Measurements from ENCODE around the gene RNF166.

RNF166 gene

DNA sequence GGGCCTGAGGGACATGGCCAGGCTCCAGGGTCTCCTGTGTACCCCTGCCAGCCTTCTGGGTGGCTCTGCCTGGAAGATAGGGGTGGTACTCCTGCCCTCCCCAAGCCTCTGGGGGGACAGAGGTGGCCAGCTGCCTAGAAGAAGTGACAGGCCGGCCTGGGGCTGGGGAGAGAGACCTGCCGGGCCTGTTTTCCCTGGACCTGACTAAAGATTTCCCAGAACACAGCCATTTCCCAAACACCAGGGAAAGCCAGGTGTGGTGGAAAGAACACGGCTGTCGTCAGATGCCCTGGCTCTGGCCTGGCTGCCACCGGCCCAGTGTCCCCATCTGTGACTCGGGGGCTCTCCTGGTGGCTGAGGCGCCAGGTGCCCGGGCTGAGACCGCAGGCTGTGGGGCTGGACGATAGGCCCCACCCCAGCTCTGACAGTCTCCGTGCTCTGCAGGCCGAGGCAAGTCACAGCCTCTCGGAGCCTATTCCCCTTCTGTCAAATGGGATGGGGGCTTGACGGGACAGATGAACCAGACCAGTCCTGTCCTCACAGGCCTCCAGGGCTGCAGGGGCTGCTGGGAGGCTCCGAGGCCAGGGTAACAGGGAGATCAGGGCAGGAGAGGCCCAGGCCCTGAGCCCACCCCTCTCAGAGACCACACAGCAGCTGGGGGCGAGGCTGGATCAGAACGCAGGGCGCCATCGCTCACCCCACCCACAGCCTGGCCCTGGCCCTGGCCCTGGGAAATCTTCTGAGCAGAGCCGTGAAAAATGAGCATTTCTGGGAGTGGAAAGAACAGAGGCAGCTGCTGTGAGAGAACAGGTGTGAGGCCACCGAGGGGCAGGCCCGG lies 33.1 kb upstream of the RNF166 start:
- DNase-seq = no peak

GRCh38 chr16:88738151-88739084 lies 32.2 kb upstream of the RNF166 start:
- no peak for DNase-seq

DNA sequence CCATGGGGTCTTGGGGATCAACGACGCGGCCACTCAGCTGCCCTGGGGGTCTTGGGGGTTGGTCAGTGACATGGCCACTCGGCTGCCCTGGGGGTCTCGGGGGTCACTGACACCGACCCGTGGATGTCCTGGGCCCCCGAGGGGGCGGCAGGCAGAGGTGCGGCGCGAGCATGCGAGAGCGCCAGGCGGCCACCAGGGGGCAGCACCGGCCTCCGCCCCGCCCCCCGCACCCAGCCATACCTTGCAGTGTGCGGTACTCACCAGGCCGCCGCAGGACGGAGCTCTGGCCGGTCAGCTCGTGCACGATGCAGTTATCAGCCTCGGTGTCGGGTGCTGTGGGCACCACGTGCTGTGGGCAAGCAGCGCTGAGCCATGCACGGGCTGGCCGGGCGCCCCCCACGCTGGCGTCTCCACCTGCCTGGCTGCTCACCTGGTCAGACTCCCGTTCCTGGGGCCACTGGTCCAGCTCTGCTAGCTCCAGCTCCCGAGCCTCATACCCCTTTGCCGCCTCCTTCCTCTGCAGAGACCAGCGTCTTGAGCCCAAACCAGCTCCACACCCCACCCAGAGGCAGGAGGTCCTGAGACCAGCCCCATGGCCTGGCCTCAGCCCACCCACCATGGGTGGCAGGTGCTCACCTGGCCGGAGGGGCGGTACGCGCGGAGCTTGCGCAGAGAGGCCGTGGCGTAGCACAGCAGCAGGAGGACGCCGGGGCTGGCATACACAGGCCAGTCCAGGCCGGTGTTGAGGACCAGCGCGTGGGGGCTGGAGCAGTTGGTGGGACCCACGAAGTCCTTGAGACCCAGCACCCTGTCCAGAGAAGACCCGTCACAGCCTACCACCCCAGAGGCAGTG lies 31.3 kb upstream of the RNF166 start:
- peak; percentile 76 to 86 for DNase-seq

DNA sequence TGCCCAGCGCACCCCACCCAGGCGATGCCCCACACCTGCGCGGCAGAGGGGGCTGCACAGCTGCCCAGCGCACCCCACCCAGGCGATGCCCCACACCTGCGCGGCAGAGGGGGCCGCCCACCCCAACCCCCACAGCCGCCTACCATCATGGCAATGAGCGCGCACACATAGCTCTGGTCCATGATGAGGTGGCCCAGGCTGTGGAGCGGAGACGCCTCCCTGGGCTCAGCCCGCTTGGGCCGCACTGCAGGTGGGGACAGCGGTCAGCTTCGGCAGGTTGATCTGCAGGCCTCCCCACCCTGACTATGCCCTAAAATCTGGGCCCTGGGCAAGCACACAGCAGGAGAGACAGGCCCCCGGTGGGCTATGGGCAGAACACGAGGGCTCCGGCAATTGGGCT lies 30.3 kb upstream of the RNF166 start:
- DNase-seq = no peak

DNA sequence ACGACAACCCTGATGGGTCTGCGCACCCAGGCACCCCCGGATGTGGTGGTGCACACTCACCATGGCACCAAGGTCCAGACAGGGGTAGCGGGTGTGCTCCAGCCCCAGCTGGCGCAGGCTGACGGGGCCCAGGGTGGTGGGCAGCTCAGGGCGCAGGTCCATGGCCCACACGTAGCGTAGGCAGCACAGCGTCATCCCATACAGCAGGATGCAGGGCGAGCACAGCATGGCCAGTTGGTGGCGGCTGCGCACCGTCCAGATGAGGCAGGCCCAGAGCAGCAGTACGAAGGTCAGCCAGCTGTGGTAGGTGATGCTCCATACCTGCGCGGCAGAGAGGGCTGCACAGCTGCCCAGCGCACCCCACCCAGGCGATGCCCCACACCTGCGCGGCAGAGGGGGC lies 29.9 kb upstream of the RNF166 start:
- no peak for DNase-seq

DNA sequence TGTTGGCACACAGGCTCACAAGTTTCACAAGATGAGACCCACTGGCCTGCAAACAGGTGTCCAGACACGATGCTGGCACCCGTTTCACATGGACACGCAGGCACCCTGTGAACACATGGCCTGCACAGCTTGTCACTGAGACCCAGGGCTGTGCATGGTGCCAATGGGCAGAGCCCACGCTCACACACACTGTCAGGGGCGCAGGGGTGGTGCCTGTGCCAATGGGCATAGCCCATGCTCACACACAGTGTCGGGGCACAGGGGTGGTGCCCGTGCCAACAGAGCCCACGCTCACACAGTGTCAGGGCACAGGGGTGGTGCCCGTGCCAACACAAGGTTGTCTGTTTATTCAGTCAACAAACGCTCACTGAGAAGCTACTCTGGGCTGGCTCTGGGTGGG lies 29.4 kb upstream of the RNF166 start:
- no peak for DNase-seq

- DNase-seq = no peak
Measured at GRCh38 chr16:88735121-88735520, 28.9 kb upstream of the RNF166 start.

GRCh38 chr16:88734361-88734728 lies 28.1 kb upstream of the RNF166 start:
- no peak for DNase-seq

- DNase-seq = no peak
Measured at GRCh38 chr16:88733630-88734360, 27.6 kb upstream of the RNF166 start.

GRCh38 chr16:88732961-88733294 lies 26.7 kb upstream of the RNF166 start:
- DNase-seq = no peak

DNA sequence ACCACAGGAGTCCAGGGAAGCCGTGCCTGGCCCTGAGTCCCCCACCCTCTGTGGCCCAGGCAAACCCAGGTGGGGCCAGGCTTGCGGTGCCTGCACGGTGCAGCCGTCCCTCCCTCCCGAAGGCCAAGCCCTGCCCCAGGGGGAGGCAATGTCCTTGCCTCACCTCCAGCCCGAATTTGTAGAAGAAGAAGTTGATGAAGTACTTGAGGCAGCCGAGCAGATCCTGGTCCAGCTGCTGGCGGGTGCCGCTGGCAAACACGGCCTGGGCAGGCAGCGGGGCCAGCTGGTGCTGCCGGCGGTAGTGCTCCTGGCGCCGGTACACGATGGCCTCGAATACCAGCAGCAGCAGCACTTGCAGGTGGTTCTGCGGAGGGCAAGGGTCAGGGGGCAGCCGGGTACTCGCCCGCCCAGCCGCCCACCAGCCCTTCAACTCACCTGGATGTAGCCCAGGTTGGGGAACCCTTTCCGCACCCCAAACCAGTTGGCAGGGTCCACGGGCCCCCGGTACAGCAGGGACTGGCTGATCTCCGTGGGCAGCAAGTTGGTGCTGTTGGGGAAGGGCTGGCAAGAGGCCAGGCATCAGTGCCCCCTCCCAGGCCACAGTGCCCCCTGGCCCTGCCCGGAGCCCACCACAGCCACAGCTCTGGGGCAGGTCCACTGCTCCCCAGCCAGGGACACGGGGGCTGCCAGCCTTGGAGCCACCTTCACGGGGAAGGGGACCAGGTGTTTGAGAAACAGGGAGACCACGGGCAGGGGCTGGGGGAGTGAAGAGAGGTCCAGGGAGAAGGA lies 26.2 kb upstream of the RNF166 start:
- DNase-seq = no peak

DNA sequence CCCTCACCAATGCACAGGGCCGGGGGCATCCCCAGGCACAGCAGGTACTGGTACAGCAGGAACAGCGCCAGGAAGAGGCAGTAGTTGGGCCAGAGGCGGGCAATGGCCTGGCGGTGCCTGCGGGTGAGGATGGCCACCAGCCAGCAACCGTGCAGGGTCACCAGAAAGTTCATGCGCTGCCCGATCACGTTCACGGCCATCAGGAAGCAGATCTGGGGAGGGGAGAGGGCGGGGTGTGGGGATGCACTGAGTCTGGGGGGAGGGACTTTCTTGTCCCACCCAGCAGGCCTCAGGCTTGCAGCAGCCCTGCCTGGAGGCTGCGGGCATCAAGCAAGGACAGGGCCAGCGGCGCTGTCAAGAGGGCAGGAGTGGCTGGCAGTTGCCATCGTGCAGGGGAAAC lies 25.5 kb upstream of the RNF166 start:
- DNase-seq = no peak

GRCh38 chr16:88730632-88731607 lies 24.7 kb upstream of the RNF166 start:
- no peak for DNase-seq

DNA sequence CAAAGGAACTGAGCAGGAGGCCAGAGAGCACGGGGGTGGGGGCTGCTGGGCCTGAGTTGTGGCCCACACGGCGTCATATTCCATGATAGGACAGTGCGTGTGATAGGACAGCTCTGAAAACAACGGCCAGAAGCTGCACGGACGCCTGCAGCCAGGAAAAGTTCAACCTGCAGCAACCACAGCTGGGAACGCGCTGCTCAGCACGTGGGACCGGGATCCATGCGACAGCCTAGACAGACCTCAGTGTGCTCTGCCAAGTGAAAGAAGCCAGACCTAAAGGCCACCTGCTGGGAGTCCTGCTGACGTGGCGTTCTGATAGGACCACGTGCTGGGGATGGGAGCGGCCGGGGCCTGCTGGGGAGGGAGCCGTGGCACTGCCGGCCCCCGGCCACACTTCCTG lies 21.7 kb upstream of the RNF166 start:
- DNase-seq = no peak

DNA sequence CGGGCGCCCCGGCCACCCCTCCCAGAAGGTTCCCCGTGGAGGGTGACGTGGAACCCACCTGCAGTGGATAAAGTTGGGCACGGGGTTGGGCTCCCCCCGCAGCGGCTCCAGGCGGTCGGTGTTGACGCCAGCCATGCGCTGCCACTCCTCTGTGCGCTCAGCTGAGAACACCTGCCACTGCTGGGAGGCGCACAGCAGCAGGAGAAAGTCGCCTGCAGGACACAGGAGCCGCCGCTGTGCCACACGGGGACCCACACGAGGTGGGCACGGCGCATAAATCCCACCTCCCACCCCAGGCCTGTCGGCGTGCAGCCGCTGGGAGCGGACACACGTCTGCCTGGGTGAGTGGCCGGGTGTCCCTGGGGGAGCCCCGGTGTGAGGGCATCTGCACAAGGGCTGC lies 20.8 kb upstream of the RNF166 start:
- no peak for DNase-seq

DNA sequence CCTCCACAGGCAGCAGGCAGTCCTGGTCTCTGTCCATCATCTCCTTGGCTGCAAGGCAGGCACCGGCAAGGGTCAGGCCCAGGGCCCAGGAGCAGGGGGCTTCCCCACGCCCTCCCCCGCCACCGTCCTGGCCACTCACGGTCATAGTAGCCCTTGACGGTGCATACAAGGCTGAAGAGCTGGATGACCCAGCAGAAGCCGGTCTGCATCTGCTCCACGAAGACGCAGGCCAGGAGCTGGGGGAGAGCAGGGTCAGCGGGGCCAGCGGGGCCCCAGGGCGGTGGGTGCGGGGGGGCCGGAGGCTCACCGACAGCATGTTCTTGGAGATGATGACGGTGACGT lies 20.2 kb upstream of the RNF166 start:
- DNase-seq = no peak

DNA sequence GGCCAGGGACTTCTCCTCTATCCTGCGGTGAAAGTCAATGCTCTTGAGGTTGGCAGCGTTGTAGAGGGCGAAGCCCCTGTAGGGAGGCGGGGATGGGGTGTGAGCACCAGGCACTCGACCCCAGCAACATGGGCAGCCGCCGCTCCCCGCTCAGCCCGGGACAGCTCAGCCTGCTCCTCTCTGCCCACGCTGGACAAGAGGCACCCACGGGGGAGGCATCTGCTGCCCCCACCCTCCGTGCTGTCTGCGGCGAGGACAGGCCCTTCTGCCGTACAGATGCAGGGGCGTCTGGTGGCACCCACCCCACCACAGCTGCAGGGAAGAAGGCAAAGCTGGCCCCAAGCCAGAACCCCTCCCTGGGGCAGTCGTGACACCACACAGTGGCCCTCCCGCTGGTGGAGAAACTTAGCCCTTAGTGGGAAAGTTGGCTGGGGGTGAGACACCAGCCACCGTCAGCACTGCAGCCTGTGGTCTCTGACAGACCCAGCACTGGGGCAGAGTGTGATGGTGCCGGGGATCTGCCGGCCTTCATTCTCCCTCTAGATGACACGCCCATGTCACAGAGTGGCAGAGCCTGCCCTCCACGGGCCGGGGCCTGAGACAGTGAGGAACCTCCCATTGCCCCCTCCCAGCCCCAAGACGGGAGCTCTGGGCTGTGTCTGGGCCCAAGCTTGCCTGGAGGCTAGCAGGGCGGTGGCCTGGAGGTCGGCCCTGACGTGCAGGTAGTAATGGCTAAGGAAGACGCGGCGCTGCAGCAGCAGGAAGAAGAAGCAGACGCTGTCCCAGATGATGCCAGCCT lies 19.6 kb upstream of the RNF166 start:
- DNase-seq = no peak

DNA sequence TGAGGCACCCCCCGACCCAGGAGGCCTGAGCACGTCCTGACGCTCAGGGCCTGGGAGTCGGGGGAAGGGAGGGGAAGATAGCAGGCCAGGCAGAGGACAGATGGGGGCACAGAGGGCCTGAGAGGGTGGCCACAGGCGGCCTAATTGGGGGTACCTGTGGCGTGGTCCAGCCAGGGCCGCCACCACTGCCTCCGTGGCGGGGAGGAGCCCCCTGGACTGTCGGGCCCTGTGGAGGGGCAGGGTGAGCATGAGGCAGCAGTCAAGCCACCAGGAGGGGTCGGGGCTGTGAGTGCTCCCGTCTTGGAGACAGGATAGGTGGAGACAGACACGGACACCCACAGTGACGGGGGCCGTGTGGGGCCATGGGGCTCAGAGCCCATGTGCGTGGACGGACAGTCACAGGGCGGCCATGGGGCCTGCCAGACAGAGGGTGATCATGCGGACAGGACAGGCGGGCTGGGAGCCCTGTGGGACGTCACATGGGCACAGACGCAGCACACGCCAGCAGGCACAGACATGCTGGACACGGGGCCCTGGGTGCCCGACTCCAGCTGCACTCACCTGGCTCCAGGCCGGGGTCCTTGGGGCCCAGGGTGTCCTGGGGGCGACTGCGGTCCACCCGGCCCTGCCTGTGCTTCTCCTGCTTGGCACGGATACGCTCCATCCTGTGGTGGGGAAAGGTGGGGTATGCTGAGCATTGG lies 18.8 kb upstream of the RNF166 start:
- no peak for DNase-seq

DNA sequence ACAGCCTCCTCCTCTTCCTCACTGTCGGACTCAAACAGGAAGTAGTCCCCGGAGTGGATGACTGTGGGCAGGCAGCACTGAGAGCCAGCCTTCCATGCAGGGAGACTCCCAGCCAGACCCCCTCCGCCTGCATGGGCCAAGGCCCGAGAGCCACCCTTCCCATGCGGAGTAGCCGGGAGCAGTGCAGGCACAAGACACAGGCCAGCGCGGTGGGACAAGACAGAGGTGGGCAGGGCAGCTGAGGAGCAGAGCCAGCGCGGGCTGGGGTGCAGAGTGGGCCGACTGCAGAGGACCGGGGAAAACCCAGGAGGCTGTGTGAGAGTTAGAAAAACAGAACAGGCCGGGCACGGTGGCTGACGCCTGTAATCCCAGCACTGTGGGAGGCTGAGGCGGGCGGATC lies 17.7 kb upstream of the RNF166 start:
- no peak for DNase-seq
